HepG2 (cell line): ENCODE results near the gene HHEX. TPM values are rescaled to one million over a fixed set of nuclear protein-coding genes. Genes with fewer than 3 reads are reported as not detected.

Source experiments
- AGO1 ChIP-seq: fragments of 200-400 bp; formaldehyde crosslinking; IDR thresholded peaks from 2 replicates; pipeline ENCODE4 v1.6.1; 2017; ENCODE audit warnings: mild to moderate bottlenecking, low read depth, low read length, moderate library complexity; ENCODE audit not compliant: poor library complexity, severe bottlenecking
- FOSL2 ChIP-seq: sonication (generic); formaldehyde crosslinking; IDR thresholded peaks from 2 replicates; pipeline ENCODE4 v1.4.0; 2020; ENCODE audit warnings: missing genetic modification reagents
- NONO ChIP-seq, 2 experiments: fragments of 450-650 bp in 1 of 2; sonication (generic) in 1 of 2; formaldehyde crosslinking in 1 of 2; IDR thresholded peaks in 1 of 2; conservative IDR thresholded peaks in 1 of 2; 2 replicates each; pipeline versions ENCODE4 v1.6.1 to v1.8.0; 2017 to 2022; ENCODE audit warnings: mild to moderate bottlenecking in 1 of 2, missing genetic modification reagents in 1 of 2, moderate library complexity in 1 of 2
- PCBP2 ChIP-seq: fragments of 200-400 bp; formaldehyde crosslinking; optimal IDR thresholded peaks from 2 replicates; pipeline ENCODE3; 2018; ENCODE audit warnings: low read length, low read depth; ENCODE audit not compliant: poor library complexity, severe bottlenecking
- RBFOX2 ChIP-seq: fragments of 200-400 bp; formaldehyde crosslinking; IDR thresholded peaks from 2 replicates; pipeline ENCODE4 v1.6.1; 2017; ENCODE audit warnings: low read depth, mild to moderate bottlenecking, low read length
- ZNF792 ChIP-seq: IDR thresholded peaks from 2 replicates; pipeline ENCODE4 v1.6.1; 2016
- polyA plus RNA-seq, 8 experiments: library from polyadenylated mRNA; depleted of rRNA in 3 of 8; stranded (reverse) in 7 of 8; unstranded in 1 of 8; fragments of >200 nt; fragmentation: Illumina TruSeq in 4 of 8; extraction: Trizol in 4 of 8; gene quantifications; 2 replicates each; pipeline versions ENCODE4 v1.2.1 to v1.2.3, GENCODE V29; 2011 to 2016; ENCODE audit warnings: low read depth in 4 of 8, missing spikeins in 1 of 8, mixed read lengths in 1 of 8; ENCODE audit not compliant: insufficient read depth in 1 of 8
- total RNA-seq, 5 experiments: library from RNA; depleted of rRNA; stranded (reverse); fragments of >200 nt; fragmentation: Illumina TruSeq; extraction: Trizol; gene quantifications; 2 replicates each; pipeline ENCODE4 v1.2.3, GENCODE V29; 2016; ENCODE audit warnings: low read depth in 1 of 5
- TF ChIP-seq, protein P1 (sequence below): sonication (generic); formaldehyde crosslinking; IDR thresholded peaks from 2 replicates; pipeline ENCODE4 v1.8.0; 2022; ENCODE audit warnings: mild to moderate bottlenecking, missing genetic modification reagents, moderate library complexity
- TF ChIP-seq, protein P2 (sequence below): sonication (generic); formaldehyde crosslinking; IDR thresholded peaks from 2 replicates; pipeline ENCODE4 v1.8.0; 2022; ENCODE audit warnings: low read depth, missing genetic modification reagents
- TF ChIP-seq, protein P3 (sequence below): sonication (generic); formaldehyde crosslinking; IDR thresholded peaks from 2 replicates; pipeline ENCODE4 v1.5.0; 2020; ENCODE audit warnings: mild to moderate bottlenecking, missing genetic modification reagents
- TF ChIP-seq, protein P4 (sequence below): IDR thresholded peaks from 2 replicates; pipeline ENCODE4 v1.6.1; 2016; ENCODE audit warnings: missing compliant biosample characterization, missing genetic modification reagents, borderline replicate concordance
- TF ChIP-seq, protein P5 (sequence below): sonication (generic); formaldehyde crosslinking; IDR thresholded peaks from 2 replicates; pipeline ENCODE4 v1.5.1; 2020; ENCODE audit warnings: mild to moderate bottlenecking, missing genetic modification reagents, moderate library complexity
- TF ChIP-seq, protein P6 (sequence below): sonication (generic); formaldehyde crosslinking; IDR thresholded peaks from 2 replicates; pipeline ENCODE4 v1.4.0; 2020; ENCODE audit warnings: missing genetic modification reagents

Gene HHEX
- total and polyA plus RNA-seq, 2 of the 13 experiments (the other 11 are each of a cell fraction or from before 2014, with no cell fraction given) = 44.5 to 48.7 TPM

DNA sequence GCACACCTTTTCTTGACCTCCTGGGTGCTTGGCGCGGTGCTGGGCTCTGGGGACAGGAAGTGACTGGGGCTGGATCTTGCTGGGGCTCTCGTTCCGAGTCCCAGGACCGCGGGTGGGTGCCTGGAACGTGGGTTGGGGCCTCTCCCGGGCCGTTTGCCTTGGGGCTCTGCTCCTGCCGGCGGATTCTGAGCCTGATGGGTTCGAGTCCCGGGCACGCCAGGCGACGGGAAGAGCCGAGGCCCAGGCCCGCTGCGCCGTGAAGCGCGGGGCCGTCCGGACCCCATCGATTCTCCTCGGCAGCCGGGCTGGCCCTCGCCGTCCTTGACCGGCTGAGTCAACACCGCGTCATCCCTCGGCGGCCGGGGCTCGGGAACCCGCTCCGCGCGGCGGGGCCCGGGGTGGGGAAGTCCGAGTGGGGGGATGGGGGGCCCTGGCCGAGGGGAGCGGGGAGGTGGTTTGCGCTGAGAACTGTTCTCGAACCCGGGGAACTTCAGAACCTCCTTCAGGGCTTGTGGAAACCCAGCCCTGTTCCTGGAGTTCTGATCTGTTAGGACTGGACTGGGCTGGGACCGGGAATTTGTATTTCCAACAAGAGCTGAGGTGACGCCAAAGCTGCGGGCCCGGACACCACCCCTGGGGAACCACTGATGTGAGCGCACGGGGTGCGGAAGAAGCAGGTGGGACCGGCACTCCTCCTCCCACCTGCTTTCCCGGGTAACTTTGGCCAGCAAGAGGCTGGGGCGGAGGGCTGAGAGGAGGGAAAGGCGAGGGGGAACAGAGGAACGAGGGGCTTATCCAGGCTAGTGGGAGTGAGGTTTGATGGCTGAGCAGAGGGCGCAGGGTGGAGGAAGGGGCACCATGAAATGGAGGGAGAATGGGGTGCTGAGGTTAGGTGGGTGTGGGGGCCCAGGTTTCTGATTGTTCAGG lies 6.2 kb downstream of the HHEX start (continued):
- TF ChIP-seq, protein P1, sequence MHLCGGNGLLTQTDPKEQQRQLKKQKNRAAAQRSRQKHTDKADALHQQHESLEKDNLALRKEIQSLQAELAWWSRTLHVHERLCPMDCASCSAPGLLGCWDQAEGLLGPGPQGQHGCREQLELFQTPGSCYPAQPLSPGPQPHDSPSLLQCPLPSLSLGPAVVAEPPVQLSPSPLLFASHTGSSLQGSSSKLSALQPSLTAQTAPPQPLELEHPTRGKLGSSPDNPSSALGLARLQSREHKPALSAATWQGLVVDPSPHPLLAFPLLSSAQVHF (CRISPR knock-in tag) = peak; percentile 48; the same call in 1 of the 2 replicates
- no peak for TF ChIP-seq NONO (IDR thresholded peaks at IDR 0.05)
- peak; percentile 54; the same call in 1 of the 2 replicates for TF ChIP-seq NONO (CRISPR knock-in tag; conservative IDR thresholded peaks at IDR 0.05)
- TF ChIP-seq, protein P2, sequence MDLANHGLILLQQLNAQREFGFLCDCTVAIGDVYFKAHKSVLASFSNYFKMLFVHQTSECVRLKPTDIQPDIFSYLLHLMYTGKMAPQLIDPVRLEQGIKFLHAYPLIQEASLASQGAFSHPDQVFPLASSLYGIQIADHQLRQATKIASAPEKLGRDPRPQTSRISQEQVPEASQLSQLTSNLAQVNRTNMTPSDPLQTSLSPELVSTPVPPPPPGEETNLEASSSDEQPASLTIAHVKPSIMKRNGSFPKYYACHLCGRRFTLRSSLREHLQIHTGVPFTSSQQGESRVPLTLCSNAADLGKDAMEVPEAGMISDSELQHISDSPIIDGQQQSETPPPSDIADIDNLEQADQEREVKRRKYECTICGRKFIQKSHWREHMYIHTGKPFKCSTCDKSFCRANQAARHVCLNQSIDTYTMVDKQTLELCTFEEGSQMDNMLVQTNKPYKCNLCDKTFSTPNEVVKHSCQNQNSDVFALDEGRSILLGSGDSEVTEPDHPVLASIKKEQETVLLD (CRISPR knock-in tag) = 0 out of 2 replicates have a peak, but pooled peaks have one; percentile 40
- TF ChIP-seq, protein P3, sequence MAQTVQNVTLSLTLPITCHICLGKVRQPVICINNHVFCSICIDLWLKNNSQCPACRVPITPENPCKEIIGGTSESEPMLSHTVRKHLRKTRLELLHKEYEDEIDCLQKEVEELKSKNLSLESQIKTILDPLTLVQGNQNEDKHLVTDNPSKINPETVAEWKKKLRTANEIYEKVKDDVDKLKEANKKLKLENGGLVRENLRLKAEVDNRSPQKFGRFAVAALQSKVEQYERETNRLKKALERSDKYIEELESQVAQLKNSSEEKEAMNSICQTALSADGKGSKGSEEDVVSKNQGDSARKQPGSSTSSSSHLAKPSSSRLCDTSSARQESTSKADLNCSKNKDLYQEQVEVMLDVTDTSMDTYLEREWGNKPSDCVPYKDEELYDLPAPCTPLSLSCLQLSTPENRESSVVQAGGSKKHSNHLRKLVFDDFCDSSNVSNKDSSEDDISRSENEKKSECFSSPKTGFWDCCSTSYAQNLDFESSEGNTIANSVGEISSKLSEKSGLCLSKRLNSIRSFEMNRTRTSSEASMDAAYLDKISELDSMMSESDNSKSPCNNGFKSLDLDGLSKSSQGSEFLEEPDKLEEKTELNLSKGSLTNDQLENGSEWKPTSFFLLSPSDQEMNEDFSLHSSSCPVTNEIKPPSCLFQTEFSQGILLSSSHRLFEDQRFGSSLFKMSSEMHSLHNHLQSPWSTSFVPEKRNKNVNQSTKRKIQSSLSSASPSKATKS (CRISPR knock-in tag) = no peak
- TF ChIP-seq, protein P4, sequence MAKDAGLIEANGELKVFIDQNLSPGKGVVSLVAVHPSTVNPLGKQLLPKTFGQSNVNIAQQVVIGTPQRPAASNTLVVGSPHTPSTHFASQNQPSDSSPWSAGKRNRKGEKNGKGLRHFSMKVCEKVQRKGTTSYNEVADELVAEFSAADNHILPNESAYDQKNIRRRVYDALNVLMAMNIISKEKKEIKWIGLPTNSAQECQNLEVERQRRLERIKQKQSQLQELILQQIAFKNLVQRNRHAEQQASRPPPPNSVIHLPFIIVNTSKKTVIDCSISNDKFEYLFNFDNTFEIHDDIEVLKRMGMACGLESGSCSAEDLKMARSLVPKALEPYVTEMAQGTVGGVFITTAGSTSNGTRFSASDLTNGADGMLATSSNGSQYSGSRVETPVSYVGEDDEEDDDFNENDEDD (CRISPR knock-in tag) = no peak
- TF ChIP-seq RBFOX2 = peak; percentile 96
- peak; percentile 40; the same call in 1 of the 2 replicates for TF ChIP-seq FOSL2
- peak; percentile 64 for TF ChIP-seq PCBP2
- TF ChIP-seq, protein P5, sequence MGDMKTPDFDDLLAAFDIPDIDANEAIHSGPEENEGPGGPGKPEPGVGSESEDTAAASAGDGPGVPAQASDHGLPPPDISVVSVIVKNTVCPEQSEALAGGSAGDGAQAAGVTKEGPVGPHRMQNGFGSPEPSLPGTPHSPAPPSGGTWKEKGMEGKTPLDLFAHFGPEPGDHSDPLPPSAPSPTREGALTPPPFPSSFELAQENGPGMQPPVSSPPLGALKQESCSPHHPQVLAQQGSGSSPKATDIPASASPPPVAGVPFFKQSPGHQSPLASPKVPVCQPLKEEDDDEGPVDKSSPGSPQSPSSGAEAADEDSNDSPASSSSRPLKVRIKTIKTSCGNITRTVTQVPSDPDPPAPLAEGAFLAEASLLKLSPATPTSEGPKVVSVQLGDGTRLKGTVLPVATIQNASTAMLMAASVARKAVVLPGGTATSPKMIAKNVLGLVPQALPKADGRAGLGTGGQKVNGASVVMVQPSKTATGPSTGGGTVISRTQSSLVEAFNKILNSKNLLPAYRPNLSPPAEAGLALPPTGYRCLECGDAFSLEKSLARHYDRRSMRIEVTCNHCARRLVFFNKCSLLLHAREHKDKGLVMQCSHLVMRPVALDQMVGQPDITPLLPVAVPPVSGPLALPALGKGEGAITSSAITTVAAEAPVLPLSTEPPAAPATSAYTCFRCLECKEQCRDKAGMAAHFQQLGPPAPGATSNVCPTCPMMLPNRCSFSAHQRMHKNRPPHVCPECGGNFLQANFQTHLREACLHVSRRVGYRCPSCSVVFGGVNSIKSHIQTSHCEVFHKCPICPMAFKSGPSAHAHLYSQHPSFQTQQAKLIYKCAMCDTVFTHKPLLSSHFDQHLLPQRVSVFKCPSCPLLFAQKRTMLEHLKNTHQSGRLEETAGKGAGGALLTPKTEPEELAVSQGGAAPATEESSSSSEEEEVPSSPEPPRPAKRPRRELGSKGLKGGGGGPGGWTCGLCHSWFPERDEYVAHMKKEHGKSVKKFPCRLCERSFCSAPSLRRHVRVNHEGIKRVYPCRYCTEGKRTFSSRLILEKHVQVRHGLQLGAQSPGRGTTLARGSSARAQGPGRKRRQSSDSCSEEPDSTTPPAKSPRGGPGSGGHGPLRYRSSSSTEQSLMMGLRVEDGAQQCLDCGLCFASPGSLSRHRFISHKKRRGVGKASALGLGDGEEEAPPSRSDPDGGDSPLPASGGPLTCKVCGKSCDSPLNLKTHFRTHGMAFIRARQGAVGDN = peak; percentile 79
- TF ChIP-seq, protein P6, sequence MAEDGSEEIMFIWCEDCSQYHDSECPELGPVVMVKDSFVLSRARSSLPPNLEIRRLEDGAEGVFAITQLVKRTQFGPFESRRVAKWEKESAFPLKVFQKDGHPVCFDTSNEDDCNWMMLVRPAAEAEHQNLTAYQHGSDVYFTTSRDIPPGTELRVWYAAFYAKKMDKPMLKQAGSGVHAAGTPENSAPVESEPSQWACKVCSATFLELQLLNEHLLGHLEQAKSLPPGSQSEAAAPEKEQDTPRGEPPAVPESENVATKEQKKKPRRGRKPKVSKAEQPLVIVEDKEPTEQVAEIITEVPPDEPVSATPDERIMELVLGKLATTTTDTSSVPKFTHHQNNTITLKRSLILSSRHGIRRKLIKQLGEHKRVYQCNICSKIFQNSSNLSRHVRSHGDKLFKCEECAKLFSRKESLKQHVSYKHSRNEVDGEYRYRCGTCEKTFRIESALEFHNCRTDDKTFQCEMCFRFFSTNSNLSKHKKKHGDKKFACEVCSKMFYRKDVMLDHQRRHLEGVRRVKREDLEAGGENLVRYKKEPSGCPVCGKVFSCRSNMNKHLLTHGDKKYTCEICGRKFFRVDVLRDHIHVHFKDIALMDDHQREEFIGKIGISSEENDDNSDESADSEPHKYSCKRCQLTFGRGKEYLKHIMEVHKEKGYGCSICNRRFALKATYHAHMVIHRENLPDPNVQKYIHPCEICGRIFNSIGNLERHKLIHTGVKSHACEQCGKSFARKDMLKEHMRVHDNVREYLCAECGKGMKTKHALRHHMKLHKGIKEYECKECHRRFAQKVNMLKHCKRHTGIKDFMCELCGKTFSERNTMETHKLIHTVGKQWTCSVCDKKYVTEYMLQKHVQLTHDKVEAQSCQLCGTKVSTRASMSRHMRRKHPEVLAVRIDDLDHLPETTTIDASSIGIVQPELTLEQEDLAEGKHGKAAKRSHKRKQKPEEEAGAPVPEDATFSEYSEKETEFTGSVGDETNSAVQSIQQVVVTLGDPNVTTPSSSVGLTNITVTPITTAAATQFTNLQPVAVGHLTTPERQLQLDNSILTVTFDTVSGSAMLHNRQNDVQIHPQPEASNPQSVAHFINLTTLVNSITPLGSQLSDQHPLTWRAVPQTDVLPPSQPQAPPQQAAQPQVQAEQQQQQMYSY (CRISPR knock-in tag) = 0 out of 2 replicates have a peak, but pooled peaks have one; percentile 37
- peak; percentile 98 for TF ChIP-seq AGO1
- TF ChIP-seq ZNF792 (CRISPR knock-in tag) = 0 out of 2 replicates have a peak, but pooled peaks have one; percentile 6
